Neural progenitor cell (in vitro differentiated cells): ENCODE measurements around the gene KRTAP1-4.
"Not testable (repeated sequence)": the region's sequence is repeated elsewhere in the genome, so short reads cannot be mapped to it uniquely, and the experiment has no call there.

Source experiments
- CTCF ChIP-seq: fragments of 200-600 bp; sonication (generic); IDR thresholded peaks from 2 replicates; pipeline ENCODE4 v1.5.1; 2017; ENCODE audit warnings: antibody characterized with exemption, mild to moderate bottlenecking
- EZH2 ChIP-seq: fragments of 200-600 bp; sonication (generic); IDR thresholded peaks from 2 replicates; pipeline ENCODE4 v1.6.1; 2017; ENCODE audit warnings: antibody characterized with exemption, mild to moderate bottlenecking, moderate library complexity
- EZH2phosphoT487 ChIP-seq: fragments of 200-600 bp; sonication (generic); IDR thresholded peaks from 2 replicates; pipeline ENCODE4 v1.6.1; 2017; ENCODE audit warnings: antibody characterized with exemption

GRCh38 chr17:41055130-41055529 lies 25.1 kb upstream of the KRTAP1-4 start, which contains the start of gene KRTAP2-2:
- not testable (repeated sequence) for TF ChIP-seq CTCF, EZH2, EZH2phosphoT487
